B cell (primary cell): ENCODE measurements around the gene ARHGEF19.

Source experiments
- CTCF ChIP-seq: fragments of 200-600 bp; IDR thresholded peaks from one replicate; pipeline ENCODE4 v1.8.0; 2022; ENCODE audit warnings: antibody characterized with exemption, mild to moderate bottlenecking
- EZH2 ChIP-seq: IDR thresholded peaks from 2 replicates; pipeline ENCODE4 v1.6.1; 2012; ENCODE audit warnings: borderline replicate concordance, low read depth, mild to moderate bottlenecking, moderate library complexity, low read length; ENCODE audit not compliant: insufficient read depth, poor library complexity, severe bottlenecking

GRCh38 chr1:16256478-16256877 is 44.0 kb upstream of the ARHGEF19 start:
- no peak for TF ChIP-seq CTCF
- TF ChIP-seq EZH2, result no peak
